ENCODE measurements around the gene GJC1.
"Not testable (repeated sequence)": the region's sequence is repeated elsewhere in the genome, so short reads cannot be mapped to it uniquely, and the experiment has no call there.

Gene GJC1

DNA sequence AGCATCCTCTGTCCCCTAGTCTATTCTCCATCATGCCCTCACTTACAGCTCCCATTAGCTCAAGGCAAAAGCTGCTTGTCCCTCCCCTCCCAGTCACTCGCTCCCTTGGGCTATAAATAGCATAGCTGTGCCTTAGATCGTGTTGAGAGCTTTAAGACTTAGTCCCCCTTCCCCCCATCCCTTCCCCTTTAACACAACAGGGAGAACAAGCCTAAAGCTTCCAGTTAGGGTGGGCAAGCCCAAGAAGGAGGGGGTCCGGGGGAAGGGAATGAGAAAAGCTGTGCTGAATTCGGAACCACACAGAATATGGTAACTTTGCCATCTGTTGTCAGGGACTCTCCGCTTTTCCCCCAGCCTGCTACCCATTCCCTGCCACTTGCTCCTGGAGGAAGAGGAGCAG, 12.7 kb upstream of the GJC1 start:
- DNase-seq: no peak

DNA sequence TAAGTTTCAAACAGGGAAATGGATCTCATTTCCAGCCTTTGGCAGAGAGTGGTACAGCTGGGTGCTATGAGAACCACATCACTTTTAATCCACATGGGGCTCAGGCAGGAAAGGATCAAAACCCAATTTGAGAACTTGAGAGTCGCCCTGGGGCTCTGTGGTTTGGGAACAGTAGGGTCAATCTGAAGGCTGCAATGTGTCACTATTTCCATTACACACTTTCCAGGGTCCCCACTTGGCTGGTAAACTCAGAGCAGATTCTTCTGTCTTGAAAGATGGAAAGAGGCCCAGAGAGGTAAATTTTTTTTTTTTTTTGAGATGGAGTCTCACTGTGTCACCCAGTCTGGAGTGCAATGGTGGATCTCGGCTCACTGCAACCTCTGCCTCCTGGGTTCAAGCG, 10.8 kb upstream of the GJC1 start:
- DNase-seq: no peak

DNA sequence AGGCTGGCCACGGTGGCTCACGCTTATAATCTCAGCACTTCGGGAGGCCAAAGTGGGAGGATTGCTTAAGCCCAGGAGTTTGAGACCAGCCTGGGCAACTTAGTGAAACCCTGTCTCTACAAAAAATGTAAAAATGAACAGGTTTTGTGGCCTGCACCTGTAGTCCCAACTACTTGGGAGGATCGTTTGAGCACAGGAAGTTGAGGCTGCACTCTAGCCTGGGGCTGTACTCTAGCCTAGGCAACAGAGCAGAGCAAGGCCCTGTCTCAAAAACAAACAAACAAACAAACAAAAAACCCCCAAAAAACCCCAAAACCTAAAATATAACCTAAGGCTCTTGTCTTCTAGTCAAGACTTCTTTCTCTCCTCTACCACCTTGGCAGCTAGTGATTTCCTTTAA, 10.2 kb upstream of the GJC1 start:
- DNase-seq: no peak

GRCh38 chr17:44837196-44837595, 7.1 kb upstream of the GJC1 start:
- DNase-seq: no peak

GRCh38 chr17:44832805-44833204, 2.7 kb upstream of the GJC1 start:
- no peak for DNase-seq

- no peak for DNase-seq
Observed at GRCh38 chr17:44831371-44831770, 1.3 kb upstream of the GJC1 start.

DNA sequence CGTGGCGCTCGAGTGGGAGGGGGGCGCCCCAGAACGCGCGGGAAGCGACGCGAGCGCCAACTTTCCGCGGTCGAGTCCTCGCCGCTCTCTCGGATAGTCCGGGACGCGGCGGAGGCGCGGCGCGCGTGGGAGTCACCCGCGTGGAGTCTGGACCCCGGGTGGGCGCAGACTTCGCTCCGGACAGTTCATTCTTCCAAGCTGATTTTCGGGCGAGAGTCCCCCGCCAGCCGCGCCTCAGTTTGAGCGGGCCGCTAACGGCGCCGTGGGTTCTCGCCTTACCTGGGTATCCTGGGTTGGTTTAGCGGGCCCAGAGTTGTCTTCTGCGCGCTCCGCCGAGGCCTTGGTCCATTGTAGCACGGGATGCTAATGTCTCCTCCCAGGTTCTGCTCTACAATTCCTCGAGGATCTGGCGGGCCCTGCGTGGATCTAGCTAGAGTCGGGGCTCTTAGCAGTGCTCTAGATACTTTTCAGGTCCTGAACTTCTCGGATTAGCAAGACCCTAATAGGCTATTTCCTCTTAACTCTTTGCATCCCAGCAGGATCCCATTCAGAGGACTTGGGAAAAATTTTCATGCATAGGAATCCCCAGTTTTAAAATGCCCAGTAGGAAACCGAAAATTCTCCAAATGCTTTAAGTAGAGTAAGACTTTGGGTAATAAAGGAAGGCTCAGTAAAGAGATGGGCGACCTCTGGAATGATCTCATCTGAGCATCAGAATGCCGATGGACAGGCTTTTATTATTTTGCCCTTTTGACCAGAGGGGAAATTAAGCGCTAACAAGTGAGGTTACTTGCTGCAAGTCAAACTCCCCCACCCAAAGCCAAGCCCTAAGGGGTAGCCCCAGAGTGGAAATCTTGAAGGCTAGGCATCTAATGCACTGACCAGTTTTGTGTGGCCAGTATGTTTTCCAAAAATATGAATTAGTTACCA, 537 bp upstream of the GJC1 start:
- peak in 1 of 2 experiments; percentile 36 for DNase-seq

GRCh38 chr17:44828919-44829522, 1.1 kb downstream of the GJC1 start:
- DNase-seq: peak; percentile 18 to 25

DNA sequence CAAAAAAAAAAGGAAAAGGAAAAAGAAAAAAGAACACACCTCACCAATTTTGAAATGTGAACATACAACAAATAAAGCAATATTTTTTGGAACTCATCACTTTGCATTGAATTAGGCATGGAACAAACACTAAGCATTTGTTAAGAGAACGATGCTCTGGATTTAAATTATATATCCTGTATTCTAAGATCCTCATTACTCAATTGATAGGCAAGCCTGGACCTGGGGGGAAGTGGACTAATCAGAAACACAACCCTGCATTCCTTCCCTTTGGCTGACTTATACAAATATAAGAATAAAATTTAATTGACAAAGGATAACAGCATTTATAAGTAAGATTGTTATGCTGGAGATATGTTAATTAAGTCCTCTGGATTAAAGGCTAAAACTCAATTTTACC, 2.2 kb downstream of the GJC1 start:
- no peak for DNase-seq

DNA sequence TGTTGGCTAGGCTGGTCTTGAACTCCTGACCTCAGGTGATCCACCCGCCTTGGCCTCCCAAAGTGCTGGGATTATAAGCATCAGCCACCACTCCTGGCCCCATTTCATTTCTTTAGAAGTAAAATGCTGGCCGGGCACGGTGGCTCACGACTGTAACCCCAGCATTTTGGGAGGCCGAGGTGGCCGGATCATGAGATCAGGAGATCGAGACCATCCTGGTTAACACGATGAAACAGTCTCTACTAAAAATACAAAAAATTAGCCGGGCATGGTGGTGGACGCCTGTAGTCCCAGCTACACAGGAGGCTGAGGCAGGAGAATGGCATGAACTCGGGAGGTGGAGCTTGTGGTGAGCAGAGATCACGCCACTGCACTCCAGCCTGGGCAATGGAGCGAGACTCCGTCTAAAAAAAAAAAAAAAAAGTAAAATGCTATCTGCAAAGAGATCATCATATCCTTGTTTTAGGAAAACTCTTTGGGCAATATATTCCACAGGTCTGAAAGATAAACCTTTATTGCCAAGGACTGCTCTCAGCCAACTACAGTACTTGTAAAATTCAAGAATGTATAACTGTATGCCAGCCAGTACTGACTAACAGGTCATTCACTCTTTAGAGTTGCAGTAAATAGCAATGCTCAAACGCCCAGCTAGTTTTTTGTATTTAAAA, 3.8 kb downstream of the GJC1 start:
- DNase-seq: no peak

DNA sequence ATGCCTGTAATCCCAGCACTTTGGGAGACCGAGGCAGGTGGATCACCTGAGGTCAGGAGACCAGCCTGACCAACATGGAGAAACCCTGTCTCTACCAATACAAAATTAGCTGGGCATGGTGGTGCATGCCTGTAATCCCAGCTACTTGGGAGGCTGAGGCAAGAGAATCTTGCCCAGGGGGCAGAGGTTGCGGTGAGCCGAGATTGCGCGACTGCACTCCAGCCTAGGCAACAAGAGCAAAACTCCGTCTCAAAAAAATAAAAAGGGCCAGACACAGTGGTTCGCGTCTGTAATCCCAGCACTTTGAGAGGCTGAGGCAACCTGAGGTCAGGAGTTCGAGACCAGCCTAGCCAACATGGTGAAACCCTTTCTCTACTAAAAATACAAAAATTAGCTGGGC, 4.9 kb downstream of the GJC1 start:
- not testable (repeated sequence) for DNase-seq

GRCh38 chr17:44820631-44821212, 9.4 kb downstream of the GJC1 start:
- no peak for DNase-seq

GRCh38 chr17:44818508-44818907, 11.6 kb downstream of the GJC1 start:
- not testable (repeated sequence) for DNase-seq

DNA sequence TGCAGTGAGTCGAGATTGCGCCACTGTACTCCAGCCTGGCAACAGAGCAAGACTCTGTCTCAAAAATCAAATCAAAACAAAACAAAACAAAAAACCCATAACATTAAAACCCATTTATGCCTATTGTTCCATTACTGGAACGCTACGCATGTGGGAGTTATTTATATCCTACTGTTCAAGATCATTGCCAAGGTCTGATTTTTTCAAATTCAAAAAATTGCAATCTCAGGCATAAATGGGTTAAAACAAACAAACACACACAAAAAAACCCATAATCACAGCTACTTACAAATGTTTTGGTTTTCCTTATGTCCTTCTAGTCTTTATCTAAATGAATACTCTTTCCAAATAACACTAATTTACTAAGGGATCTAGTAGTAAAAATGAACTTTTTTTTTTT, 17.8 kb downstream of the GJC1 start:
- no peak for DNase-seq

DNA sequence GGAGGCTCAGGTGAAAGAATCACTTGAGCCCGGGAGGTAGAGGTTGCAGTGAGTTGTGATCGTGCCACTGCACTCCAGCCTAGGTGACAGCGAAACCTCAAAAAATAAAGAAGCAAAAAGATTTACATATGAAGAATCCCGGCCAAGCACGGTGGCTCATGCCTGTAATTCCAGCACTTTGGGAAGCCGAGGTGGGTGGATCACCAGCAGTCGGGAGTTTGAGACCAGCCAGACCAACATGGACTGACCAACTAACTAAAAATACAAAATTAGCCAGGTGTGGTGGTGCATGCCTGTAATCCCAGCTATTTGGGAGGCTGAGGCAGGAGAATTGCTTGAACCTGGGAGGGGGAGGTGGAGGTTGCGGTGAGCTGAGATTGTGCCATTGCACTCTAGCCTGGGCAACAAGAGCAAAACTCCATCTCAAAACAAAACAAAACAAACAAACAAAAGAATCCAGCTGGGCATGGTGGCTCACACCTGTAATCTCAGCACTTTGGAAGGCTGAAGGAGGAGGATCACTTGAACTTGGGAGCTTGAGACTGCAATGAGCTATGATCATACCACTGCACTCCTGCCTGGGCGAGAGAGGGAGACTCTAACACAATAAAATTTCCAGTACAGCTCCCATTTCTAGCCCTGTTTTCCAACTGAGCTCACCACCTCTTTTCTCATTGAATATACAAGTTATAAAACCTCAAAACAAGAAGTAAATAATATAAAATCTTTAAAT, 21.3 kb downstream of the GJC1 start:
- not testable (repeated sequence) for DNase-seq

DNA sequence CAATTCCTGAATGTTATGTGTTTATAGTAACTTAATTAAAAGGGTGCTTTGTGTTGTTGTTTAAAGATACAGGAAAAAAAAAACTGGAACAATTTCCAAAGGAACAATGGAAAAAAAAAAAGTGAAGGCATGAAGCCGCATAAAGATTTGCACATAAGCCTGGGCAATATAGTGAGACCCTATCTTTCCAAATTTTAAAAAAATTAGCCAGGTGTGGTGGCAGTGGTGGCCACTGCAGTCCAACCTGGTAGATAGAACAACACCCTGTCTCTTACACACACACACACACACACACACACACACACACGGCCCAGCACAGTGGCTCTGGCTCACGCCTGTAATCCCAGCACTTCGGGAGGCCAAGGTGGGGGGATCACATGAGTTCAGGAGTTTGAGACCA, 21.9 kb downstream of the GJC1 start:
- DNase-seq: no peak

DNA sequence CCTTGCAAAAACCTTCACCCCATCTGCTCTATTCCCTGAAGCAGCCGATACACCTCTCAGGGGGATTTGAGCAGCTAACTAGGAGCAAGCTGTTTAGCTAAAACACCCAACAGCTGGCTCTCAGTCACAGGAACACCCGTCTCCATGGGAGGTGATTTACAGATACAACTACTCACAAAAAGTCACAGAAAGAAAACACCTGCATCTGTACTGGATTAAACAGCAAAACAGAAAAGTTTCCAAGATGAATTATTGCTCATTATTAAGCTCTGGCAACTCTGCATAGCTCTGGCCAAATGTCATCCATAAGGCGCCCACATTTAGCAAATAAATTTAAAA, 22.3 kb downstream of the GJC1 start:
- DNase-seq: no peak

- DNase-seq: no peak
Observed at GRCh38 chr17:44807093-44807816, 22.8 kb downstream of the GJC1 start.

DNA sequence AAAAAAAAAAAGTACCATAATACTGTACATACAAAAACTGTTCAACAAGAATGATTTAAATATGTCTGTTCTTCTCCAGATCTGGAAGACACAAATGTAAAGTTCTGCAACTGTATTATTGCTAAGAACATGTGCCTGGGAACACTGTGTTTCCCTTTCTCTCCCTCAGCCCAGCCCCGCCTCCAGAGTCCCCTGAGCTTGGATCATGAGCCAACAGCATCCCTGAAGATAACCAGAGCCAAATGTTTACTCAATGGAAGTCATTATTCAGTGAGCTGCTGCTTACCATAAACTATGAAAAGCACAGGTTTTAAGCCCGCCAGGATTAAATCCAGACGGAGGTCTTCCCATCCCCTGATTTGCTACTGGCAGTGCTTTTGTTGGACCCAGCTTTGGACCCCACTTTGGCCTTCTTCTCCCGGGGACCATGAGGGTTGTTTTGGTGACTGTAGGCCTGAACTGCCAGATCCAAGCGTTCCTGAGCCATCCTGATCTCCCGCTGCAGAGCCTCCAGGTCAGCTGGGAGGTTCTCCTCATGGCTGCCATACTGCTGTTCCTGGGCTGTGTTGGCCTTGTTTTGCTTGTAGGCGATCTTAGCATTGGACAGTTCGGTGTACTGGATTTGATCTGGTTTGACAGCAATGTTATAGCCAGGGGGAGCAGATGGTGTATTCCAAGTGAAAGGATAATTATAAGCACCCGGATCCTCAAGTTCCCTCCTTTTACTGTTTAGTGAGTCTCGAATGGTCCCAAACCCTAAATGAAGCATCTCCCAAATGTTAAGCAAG, 25.6 kb downstream of the GJC1 start:
- DNase-seq: no peak

DNA sequence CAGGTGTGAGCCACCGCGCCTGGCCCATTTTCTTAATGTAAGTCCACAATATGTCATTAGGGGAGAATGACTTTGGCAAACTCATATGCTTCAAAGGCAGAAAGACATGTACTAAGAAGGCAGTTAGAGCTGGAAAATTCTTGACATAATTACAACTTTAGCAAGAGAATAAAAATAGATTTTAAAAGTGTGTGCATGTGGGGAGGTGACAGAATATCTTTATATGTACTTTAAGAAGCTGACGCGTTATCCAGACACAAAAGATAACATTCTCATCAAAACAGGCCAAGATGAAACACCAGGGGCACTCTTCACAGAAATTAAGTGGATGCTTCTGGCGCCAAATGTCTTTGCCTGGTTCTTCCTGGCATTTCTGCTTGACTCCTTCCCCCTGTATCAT, 28.2 kb downstream of the GJC1 start:
- DNase-seq: no peak

- no peak for DNase-seq
Observed at GRCh38 chr17:44798356-44798755, 31.7 kb downstream of the GJC1 start.
